Activated B cell treated with CpG ODN at 0.5 μM for 24 hours (primary cell): Measurements from ENCODE around the gene PANX1. TPM values are rescaled to one million over a fixed set of nuclear protein-coding genes. Genes with fewer than 3 reads are reported as not detected.

ENCODE experiments used
- ATAC-seq: fragments of 200-7000 bp; cut with Tn5 transposase; one replicate; pipeline ENCODE4 v1.10.0; 2021; ENCODE audit warnings: low read depth, mild to moderate bottlenecking, moderate library complexity
- CTCF ChIA-PET: fragments of 350-600 bp; sonication (Branson Sonifier 250); formaldehyde crosslinking; loops from one replicate; lab custom pipeline; 2021; ENCODE audit warnings: antibody characterized with exemption; lab: Charles Lee
- POLR2A ChIA-PET: fragments of 350-600 bp; sonication (Branson Sonifier 250); formaldehyde crosslinking; loops from one replicate; lab custom pipeline; 2021; ENCODE audit warnings: antibody characterized with exemption; lab: Charles Lee
- DNase-seq: peaks from one replicate; pipeline ENCODE4 v3.0.0; 2022
- H3K27ac Mint-ChIP-seq: one replicate; pipeline ENCODE4 v1.8.0; 2020; ENCODE audit warnings: mixed read lengths
- H3K27me3 Mint-ChIP-seq: one replicate; pipeline ENCODE4 v1.8.0; 2021; ENCODE audit warnings: mixed read lengths
- H3K36me3 Mint-ChIP-seq: one replicate; pipeline ENCODE4 v1.8.0; 2021; ENCODE audit warnings: low read depth, mixed read lengths
- H3K4me1 Mint-ChIP-seq: one replicate; pipeline ENCODE4 v1.8.0; 2021; ENCODE audit warnings: mixed read lengths
- H3K4me3 Mint-ChIP-seq: one replicate; pipeline ENCODE4 v1.8.0; 2020; ENCODE audit warnings: mild to moderate bottlenecking, mixed read lengths
- H3K9me3 Mint-ChIP-seq: one replicate; pipeline ENCODE4 v1.8.0; 2020; ENCODE audit warnings: mixed read lengths
- intact Hi-C: fragments of 100-400 bp; cut with micrococcal nuclease; formaldehyde crosslinking; loops from one replicate; pipeline ENCODE4 v1.15.1; 2024
- total RNA-seq: library from RNA; stranded (reverse); gene quantifications from 2 replicates; pipeline ENCODE4 v1.2.3, GENCODE V29; 2022
- TF ChIP-seq, protein P1 (sequence below): fragments of 200-600 bp; IDR thresholded peaks from one replicate; pipeline ENCODE4 v1.8.0; 2022; ENCODE audit warnings: antibody characterized with exemption, mild to moderate bottlenecking

PANX1 gene
- total RNA-seq, 1 donor from 2014 or later, result 11.2 TPM

DNA sequence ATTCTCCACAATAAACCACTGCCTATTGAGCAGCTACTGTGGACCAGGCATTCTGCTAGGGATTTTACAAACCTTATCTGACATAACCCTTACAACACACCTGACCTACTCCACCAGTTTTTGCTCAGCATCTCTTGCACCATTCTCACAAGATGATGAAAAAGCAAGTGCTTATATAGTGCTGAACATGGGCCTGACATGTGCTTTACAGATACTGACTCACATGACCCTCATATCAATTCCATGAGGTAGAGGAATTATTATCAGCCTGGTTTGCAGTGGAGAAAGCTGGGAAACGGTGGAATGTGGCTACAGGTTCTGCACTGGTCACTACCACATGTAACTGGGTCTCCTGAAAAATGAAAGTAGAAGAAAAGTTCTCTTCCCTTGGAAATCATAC lies 37.5 kb upstream of the PANX1 start:
- ATAC-seq (no peak), DNase-seq (no peak)
- TF ChIP-seq, protein P1, sequence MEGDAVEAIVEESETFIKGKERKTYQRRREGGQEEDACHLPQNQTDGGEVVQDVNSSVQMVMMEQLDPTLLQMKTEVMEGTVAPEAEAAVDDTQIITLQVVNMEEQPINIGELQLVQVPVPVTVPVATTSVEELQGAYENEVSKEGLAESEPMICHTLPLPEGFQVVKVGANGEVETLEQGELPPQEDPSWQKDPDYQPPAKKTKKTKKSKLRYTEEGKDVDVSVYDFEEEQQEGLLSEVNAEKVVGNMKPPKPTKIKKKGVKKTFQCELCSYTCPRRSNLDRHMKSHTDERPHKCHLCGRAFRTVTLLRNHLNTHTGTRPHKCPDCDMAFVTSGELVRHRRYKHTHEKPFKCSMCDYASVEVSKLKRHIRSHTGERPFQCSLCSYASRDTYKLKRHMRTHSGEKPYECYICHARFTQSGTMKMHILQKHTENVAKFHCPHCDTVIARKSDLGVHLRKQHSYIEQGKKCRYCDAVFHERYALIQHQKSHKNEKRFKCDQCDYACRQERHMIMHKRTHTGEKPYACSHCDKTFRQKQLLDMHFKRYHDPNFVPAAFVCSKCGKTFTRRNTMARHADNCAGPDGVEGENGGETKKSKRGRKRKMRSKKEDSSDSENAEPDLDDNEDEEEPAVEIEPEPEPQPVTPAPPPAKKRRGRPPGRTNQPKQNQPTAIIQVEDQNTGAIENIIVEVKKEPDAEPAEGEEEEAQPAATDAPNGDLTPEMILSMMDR, result no peak
- no peaks in the 10 kb centered on the region for H3K36me3 Mint-ChIP-seq
- no peak overlapping the region for H3K4me3 Mint-ChIP-seq
- no peaks in the 10 kb centered on the region for H3K9me3 Mint-ChIP-seq
- ChIA-PET POLR2A (no interaction called here), CTCF (no interaction called here)
- no peak overlapping the region for H3K27ac Mint-ChIP-seq
- intact Hi-C loops, result no loop called here
- H3K4me1 Mint-ChIP-seq, result no peaks in the 10 kb centered on the region
- H3K27me3 Mint-ChIP-seq, result peaks cover 3% of the 10 kb centered on the region

DNA sequence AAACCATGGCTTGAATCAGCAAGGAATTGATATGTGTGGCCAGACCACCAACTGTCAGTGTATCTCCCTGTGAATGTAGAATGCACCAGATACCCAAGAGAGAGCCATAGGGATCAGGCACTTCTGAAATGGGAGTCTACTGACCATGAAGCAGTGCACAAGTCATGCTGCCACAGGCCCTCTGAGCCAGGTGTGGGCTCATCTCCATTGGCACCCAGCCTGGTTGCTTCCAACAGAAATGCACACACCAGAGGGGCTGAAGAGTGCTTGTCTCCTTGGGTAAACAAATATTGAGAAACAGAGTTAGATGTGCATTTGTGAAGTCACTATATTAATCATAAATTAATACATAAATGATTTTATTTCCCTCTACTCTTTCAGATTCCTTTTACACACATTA lies 28.4 kb upstream of the PANX1 start:
- DNase-seq (no peak), ATAC-seq (no peak)
- ChIA-PET POLR2A (no interaction called here), CTCF (no interaction called here)
- Mint-ChIP-seq H3K9me3 (no peaks in the 10 kb centered on the region), H3K27me3 (no peaks in the 10 kb centered on the region), H3K36me3 (no peaks in the 10 kb centered on the region), H3K4me1 (no peaks in the 10 kb centered on the region), H3K27ac (no peak overlapping the region), H3K4me3 (no peak overlapping the region)
- intact Hi-C loops, result no loop called here
- TF ChIP-seq, protein P1, result no peak

DNA sequence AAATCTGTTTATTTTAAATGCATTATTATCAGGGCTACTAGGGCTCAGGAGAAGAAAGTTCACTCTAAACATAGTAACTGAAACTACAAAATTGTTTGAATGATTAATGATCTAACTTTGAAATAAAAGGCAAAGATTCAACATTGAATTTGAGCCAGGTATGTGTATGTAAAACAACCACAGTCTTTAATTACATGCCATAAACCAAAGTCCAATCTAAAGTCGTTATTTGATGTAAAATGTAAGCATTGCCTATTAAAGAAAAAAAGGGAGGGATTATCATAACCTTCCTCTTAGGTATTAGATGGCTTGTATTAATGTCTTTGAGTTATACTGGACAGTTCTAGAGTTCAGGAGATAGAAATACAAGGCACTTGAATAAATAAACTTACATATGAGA lies 25.2 kb upstream of the PANX1 start:
- CTCF ChIA-PET, result no interaction called here
- Mint-ChIP-seq H3K36me3 (no peaks in the 10 kb centered on the region), H3K27ac (no peak overlapping the region), H3K27me3 (peaks cover 3% of the 10 kb centered on the region), H3K9me3 (no peaks in the 10 kb centered on the region), H3K4me1 (no peaks in the 10 kb centered on the region), H3K4me3 (no peak overlapping the region)
- DNase-seq, result no peak
- ATAC-seq, result no peak
- POLR2A ChIA-PET, result no interaction called here
- TF ChIP-seq, protein P1, result no peak
- intact Hi-C loops, result no loop called here

DNA sequence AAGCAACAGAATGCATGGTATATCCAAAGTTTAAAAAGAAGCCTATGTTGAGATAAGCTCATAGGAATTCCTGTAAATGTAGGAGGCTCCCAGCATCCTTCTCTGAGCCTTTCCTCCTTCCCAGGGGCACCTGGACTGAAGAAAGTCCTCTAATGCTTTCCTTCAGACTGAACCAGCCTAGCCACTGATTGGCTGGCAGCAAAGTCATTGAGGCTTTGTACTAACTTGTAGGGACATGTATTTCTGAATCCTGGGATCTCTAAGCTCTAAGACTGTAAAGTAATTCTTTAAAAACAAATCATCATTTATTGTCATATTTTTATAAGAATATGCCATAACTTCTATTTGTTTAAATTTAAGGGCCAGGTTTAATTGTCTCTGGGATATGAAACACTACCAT lies 23.9 kb upstream of the PANX1 start:
- no peak for ATAC-seq
- CTCF ChIA-PET, result no interaction called here

DNA sequence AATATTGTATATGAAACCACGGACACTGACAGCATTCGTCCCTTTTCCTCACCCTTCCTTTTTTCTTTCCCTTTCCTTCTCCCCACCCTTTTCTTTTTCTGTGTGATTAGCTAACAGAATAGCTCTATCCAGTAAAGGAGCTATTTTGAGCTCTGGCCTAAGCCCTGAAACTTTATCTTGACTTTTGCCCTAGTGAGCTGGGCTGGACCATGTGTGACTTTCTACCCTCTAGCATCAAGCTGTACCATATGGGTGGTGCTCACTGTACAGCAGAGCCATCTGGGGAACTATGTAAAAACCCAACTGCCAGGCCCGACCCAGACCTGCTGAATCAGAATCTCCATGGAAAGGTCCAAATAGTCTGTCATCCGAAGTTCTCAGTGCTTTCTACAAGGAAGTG lies 21.9 kb upstream of the PANX1 start:
- no peak for ATAC-seq
- CTCF ChIA-PET, result no interaction called here
- DNase-seq, result no peak
- intact Hi-C loops, result no loop called here
- Mint-ChIP-seq H3K9me3 (no peaks in the 10 kb centered on the region), H3K4me1 (no peaks in the 10 kb centered on the region), H3K27me3 (peaks cover 3% of the 10 kb centered on the region), H3K27ac (no peak overlapping the region), H3K4me3 (no peak overlapping the region), H3K36me3 (no peaks in the 10 kb centered on the region)
- POLR2A ChIA-PET, result no interaction called here
- TF ChIP-seq, protein P1, result no peak

More for the DNA sequence above, 23.9 kb upstream of the PANX1 start:
- intact Hi-C loops, result no loop called here
- no peak for DNase-seq
- Mint-ChIP-seq H3K9me3 (no peaks in the 10 kb centered on the region), H3K36me3 (no peaks in the 10 kb centered on the region), H3K4me3 (no peak overlapping the region), H3K27me3 (peaks cover 3% of the 10 kb centered on the region), H3K4me1 (no peaks in the 10 kb centered on the region), H3K27ac (no peak overlapping the region)
- POLR2A ChIA-PET, result no interaction called here
- TF ChIP-seq, protein P1, result no peak
